ENCODE measurements around the gene CHAT.

GRCh38 chr10:49628599-49628998 is 14.8 kb downstream of the CHAT start:
- TF ChIP-seq CTCF (IDR thresholded peaks at IDR 0.05) = no peak
- TF ChIP-seq POLR2A (IDR thresholded peaks at IDR 0.05) = no peak
